DMS53 treated with DMSO at 0.1 percent for 48 hours (cell line): ENCODE measurements around the gene CTDSPL.

ENCODE experiments used
- DNase-seq: peaks from one replicate; lab custom pipeline; 2025; ENCODE audit not compliant: unreplicated experiment; lab: John Stamatoyannopoulos, UW

Gene CTDSPL

DNA sequence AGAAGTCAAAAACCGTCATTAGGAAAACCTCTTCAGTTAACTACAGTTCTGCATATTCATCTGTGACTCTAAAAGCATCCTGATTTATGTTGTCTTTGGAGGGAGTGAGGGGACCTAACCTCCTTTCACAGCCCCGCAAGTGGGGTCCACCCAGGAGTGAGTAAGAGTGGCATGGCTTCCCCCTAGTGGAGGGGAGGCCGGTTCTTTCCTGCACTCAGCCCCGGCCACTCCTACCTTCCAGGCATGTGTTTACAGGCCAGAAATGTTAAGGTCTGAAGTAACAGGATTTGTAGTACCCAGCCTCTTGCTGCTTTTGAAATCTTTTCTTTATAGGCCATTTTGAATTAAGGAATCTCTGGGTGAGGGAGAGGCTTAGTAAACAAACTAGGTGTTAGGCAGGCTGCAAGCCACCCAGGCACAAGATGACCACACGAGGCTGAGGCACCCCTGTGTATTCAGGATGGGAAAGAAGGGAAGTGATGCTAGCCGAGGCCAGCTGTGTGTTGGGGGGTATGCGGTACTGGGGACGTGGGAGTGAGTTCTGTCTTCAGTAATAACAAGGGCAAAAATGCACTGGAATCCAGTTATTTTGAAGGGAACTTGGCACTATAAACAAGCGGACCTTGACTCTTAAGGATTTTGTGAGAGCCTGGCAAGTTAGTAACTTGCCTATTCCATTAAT, 50.5 kb downstream of the CTDSPL start:
- no peak for DNase-seq

DNA sequence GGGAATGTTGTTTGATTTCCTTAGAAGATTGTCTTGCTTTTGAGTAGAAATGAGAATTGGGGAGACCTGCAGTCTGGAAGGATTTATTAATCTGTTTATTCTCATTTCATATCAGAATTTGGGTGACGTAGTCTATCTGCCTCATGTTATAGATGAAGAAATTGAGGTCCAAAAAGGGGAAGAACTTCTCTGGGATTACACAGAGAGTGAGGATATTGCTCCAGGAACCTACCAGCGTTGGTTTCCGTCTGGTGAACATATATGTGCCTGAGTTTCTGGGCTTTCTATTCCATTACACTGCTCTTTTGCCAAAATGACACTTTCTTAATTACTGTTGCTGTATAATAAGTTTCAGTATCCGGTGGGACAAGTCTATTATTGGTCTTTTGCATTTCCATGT, 51.8 kb downstream of the CTDSPL start:
- DNase-seq, result no peak

DNA sequence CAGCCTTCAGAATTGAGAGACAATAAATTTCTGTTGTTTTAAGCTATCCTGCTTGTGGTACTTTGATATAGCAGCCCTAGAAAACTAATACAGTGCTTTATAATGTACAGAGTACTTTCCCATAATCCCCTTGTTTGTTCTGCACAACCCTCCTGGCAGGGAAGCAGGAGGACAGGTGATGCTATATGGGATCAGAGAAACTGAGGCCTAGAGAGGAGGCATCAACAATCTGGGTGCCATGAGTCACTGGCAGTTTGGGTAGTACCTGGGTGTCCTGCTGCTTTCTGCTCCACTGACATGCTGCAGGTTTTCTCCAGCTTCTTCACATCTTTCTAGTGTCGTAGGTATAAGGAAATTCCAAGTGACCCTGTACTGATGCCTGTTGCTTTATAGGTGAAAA, 55.0 kb downstream of the CTDSPL start:
- DNase-seq, result no peak

DNA sequence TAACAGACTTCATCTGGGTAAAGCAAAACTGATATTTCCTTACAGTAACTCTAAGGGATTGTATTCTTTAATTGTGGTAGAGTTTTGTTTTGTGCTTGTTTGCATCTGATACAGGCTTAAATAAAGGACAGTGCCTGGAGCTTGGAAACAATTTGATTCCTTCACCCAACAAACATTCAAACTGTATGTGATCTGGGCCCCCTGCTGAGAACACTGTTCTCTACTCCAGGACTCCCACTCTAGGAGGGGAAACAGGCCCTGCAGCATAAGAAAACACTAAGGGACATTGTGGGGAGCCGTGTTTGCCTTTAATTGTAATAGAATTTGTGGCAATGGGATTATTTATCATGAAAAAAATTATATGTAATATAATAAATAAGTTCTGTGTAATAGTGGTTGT, 56.9 kb downstream of the CTDSPL start:
- no peak for DNase-seq

DNA sequence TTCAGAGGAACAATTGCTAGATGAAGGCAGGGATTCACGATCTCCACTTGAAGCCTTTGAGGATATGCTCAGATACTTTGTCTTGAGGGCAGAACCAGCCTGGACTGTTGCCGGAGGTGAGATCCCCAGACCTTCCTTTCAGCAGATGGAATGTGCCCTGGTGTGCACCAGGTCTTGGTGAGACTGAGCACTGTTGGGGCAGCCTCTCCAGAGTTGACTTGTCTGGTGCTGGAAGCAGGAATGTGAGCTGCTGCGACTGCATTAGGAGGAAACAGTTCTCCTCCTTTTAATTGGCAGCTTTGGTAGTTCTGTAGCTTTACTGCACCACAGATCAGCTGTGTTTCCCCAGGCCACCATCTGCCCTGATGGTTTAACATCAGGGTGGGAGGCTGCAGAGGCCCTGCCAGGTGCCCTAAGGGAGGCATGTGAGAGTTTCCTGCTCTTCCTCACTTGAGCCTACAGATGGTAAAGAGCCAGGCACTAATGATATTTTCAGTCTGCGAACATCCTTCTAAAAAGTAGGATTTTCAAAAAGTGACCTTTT, 58.5 kb downstream of the CTDSPL start:
- no peak for DNase-seq

DNA sequence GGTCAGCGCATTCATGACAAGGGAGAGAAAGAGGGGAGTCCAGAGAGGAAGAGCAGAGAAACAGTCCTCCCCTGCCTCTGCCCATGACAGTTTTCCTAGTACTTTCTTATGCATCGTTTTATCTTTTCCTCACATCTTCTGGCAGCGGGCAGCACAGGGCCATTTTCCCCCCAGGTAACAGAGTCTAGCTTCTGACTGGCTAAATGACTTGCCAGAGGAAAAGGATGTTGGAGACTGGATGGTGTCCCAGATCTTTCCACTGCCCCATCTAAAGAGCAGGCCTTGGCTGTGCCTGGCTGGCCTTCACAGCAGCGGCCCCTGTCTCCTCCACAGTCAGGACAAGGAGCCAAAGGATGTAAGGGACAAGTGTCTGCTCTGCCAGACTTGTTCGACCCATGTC, 59.3 kb downstream of the CTDSPL start:
- DNase-seq, result no peak

DNA sequence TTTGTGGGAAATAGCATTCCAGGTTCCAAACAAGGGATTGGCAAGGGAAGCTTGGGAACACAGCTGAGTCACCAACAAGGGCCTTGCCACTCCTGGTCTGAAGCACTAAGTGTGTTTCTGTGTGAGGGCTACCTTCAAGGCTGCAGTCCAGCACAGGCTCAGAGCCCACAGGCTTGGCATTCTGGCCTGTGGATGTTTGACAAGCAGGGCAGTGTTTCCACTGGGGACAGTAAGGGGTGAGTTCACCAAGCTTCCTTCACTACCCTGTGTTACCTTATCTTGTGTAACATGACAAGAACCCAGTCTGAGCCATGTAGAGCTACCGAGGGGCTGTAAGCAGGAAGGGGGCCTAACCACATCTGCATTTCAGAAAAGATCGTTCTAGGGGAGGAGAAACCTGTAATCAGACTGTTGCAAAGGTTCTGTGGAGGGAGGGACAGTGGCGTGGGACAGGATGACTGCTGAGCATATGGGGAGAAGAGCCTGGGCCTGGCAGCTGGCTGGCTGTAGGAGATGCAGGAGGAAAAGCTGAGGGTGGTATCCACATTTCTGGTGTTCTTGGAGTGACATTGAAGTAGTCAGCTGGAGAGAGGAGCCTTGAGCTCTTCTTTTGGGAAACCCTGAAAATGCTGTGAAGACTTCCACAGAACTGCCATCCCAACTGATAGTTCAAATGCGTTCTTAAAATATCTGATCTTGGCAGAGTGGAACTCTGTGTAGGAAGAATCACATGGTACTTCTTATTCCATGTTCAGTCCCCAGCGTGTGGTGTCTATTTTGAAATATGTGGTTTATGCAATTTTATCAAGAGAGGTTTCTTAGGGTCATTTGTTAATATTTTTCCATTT, 61.3 kb downstream of the CTDSPL start:
- DNase-seq, result no peak

DNA sequence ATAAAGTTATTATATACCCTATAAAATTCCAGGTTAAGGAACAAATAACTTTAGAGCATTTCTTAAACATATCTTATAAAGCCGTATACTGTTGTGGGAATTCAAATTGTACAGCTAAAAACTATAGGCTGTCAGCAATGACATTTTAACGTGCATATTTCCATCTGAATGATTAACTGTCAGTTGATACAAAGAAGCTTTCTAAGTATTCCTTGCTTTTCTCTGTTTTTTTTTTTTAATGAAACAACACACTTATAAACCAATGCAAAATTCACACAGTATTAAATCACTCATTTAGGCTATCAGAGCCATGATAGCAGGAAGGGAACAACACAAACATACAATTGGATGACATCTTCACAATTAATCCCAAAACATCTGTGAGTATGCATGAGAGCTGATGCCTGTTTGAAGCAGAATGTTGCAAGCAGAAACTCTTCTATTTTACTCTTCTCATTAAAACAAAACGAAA, 61.9 kb downstream of the CTDSPL start:
- DNase-seq, result no peak

DNA sequence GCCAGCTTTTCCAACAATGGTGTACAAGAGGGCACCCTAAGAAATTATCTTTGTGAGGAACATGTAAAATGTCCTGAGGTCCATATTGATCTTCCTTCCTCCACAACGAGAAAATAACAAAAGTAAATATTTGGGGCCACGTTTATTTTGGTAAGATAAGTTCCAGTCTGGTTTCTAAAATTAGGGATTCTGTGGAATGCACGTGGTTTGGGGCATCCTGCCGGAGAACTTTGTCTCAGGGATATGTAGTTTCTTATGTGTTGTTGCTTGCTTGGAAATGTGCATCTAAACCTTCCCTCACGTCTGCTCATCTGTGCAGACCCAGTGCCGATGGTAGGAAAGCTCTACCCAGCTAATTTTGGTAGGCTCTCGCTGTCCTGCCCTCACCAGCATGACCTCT, 62.8 kb downstream of the CTDSPL start:
- DNase-seq, result no peak

DNA sequence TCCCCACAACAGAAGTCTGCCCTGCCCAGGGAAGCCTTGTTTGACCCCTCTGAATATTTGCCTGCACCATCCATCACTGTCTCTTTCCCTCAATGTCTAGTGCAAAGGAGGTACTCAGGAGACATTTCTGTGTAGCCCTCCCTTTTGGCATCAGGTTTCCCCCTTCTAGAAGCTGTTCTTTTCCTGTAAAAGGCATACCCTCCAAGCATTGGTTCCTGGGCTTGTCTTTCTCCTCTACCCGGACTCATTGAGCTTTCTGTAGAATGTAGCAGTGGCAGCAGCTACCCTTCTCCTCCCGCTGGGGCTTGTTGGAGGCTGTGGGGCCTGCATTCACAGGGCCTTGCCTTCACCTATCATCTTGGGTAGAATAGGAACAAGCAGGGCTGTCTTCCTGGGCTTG, 63.5 kb downstream of the CTDSPL start:
- DNase-seq, result no peak

DNA sequence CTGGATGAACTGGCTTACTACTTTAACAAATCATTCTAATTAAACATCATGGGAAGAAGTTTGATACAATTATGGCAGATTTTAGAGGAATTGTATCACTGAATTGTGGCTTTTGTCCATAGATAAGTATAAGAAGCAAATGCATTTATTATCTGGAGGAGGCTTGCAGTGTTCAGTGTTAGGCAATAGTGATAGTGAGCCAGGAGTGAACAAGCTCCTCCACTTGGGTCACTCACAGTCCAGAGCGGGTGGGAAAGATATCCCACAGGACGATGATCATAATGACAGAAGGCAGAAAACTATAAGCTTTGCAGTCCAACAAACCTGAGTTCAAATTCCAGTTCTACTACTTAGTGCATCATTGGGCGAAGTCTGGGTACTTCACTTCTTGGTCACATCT, 64.9 kb downstream of the CTDSPL start:
- DNase-seq, result no peak

DNA sequence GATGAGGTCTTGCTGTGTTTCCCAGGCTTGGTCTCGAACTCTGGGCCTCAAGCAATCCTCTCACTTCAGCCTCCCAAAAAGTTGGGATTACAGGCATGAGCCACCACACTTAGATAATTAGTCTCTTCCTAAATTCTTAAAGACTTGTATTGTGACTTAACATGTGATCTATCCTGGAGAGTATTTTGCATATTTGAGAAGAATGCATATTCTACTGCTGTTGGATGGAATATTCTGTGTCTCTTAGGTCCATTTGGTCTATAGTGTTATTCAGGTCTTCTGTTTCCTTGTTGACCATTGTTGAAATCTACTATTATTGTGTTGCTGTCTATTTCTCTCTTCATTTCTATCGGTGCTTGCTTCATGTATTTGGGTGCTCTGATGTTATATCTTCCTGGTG, 68.8 kb downstream of the CTDSPL start:
- DNase-seq, result no peak

DNA sequence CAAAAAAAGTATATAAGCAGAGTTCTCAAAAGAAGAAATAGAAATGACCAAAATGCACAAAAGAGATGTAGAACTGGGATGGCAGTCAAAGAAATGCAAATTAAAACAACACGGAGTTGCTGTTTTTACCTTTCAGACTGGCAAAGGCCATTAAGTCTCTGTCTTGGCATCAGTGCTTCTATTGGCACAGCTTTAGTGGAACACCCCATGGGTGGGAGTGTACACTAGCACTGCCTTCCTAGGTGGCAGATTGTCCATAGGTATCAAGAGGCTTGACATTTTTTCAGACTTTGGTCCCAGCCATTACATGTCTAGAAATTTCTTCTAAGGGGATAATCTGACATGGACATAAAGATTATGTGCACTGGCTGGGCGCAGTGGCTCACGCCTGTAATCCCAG, 70.8 kb downstream of the CTDSPL start:
- DNase-seq, result no peak

DNA sequence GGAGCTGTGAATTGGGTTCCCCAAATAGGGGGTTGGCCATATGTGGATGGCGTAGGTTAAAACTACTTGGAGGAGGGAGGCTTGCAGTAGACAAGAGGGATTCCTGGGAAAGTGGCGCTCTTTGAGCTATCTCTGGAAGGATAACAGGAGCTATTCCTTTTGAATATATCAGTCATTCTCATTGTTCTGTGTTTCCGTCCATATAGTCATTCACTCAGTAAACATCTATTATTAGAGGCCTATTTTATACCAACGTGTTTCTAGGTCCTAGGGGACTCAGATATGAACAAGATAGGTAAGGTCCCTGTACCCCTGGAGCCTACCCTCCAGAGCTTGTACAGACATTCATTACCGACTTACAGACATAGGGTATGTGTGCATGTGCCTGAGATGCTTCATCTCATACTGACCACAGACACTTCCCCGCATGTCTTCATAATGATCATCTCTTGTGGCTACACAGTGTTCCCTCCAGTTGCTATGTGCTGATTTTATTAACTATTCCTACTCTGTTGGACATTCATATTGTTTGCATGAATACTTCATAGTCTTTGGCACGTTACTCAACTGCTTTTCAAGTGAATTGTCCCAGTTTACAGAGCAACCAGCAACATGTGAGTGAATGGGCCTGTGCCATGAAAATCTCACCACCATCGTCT, 73.1 kb downstream of the CTDSPL start:
- DNase-seq, result no peak

DNA sequence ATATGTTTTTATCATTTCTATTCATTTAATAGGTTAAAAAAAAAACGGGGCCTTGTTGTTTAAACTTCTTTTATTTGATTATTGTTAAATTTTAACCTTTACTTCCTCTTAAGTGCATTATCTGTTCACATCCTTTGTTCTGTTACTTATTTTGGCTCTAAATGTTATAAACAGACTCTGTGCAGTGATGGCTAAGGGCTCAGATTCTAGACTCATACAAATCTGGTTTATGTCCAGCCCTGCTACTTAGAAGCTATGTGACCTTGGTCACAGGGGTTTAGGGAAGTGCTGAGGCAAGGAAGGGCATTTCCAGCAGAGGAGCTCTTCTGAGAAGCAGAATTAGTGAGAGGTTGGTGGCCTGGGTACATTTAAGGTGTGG, 73.6 kb downstream of the CTDSPL start:
- DNase-seq, result no peak

DNA sequence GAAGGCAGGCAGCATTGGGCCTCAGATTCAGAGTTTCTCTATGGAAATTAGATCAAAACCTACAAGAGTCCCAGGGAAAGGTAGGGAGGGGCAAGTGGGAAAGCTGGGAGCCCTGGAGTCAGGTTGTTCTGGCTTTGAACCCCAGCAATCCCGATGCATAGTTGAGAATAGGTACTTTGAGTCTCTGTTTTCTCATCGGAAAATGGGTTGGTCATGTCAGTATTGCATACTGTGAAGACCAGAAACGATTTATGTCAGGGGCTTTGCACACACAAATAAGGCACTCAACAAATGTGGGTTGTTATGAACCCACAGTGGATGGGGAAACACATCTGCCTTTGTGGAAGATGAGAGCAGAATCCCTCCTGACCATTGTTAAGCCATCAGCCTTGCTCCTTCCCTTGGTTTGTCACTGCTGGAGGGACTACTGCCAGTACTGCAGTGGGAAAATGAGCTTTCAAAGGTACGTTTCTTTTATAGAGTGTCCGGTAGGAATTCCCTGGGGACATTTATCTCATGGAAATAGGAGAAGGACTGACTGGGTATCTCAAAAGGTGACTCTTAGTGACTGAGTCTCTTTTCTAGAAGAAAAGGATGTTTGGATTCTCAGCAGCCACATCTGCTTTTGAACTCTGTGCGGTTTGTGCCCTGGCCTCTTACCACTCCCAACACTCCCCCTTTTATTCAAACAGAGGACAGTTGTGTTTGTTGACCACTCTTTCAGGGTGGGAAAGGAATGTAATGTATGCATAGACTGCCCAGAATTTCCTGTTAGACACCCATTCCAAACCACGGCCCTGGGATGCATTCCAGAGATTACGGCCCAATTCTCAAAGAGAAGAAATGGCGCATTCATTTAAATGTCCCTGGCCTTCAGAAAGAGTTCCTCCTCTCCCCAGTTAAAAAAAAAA, 74.3 kb downstream of the CTDSPL start:
- DNase-seq, result no peak

DNA sequence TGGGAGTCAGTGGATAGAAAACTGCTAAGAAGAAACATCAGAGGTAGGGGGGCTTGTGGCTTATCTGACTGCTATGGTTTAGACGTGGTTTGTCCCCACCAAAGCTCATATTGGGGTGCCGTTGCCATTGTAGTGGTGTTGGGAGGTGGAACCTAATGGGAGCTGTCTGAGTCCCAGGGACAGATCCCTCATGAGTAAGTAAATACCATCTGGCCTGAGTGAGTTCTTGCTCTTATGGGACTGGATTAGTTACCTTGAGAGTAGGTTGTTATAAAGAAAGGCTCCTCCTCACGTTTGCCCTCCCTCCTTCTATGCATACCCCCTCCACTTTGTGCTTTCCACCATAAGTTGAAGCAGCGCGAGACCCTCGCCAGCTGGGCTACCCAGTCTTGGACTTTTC, 75.5 kb downstream of the CTDSPL start:
- no peak for DNase-seq

DNA sequence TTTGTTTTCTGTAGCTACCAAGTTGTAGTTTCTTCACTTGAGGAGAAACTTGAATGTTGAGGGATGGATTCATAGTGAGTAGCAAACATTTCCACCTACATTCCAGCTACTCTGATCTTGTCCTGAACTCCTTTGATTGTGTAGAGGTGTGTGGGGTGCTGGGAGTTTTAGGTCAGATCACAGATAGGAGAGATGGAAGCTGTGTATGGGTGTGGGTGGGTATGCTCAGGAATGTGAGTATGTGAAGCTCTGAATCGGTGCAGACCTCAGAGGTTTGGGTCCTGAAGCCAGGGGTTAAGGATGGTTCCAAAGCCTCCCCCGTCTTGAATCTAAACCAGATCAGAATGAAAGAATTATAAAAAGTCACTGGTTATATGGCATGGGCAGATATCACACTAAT, 76.3 kb downstream of the CTDSPL start:
- no peak for DNase-seq

DNA sequence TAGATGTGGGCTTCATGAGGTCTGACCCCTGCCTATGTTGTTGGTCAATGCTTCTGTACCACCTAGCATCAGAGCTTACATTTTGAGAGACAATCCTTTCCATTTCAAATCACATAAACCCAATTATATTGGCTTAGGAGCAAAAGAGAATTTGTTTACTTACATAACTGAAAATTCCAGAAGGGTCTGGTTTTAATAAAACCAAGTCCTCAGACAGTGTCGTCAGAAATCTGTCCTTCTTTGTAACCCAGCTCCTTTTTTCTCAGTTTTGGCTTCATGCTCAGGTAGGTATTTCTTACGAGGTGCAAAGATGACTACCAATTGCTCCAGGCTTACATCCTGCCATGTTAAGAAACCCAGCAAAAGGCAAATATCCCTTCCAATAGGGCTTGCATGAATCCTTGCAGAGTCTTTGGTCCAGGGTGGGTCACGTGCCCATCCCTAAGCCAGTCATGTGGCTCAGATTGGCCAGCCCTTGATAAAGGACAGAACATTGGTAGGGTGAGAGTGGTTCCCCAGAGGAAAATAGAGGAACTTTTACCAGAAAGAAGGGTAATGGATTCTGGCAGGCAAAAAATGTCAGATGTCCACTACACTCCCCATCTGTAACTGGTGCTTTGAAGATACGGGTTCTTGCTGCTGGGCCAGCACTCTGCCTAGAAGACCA, 78.7 kb downstream of the CTDSPL start:
- DNase-seq, result no peak
